ENCODE data around the gene ZNF814.
"Not testable (repeated sequence)": the region's sequence is repeated elsewhere in the genome, so short reads cannot be mapped to it uniquely, and the experiment has no call there.

Gene ZNF814

GRCh38 chr19:57888560-57889231 is at the start of gene ZNF814:
ZNF814 (minus strand) TSS chr19:57889037; CDS start chr19:57888802, 235 bp downstream.
- peak; percentile 75 for DNase-seq

- no peak for DNase-seq
These were observed 46.9 kb upstream of the ZNF814 start for GRCh38 chr19:57935731-57936130.

- DNase-seq, result no peak
These were observed 46.2 kb upstream of the ZNF814 start, which contains the start of gene ZNF418 for GRCh38 chr19:57934820-57935665. ZNF418 (minus strand) TSS chr19:57935402; CDS start chr19:57933822, 1,580 bp downstream.

GRCh38 chr19:57927587-57927986 is 38.8 kb upstream of the ZNF814 start:
- DNase-seq, result no peak

GRCh38 chr19:57916168-57916995 is 27.5 kb upstream of the ZNF814 start, which contains the start of gene ZNF417:
ZNF417 (minus strand) TSS chr19:57916592; CDS start chr19:57916411, 181 bp downstream.
- peak; percentile 75 for DNase-seq

- no peak for DNase-seq
These were observed 25.7 kb upstream of the ZNF814 start for GRCh38 chr19:57914531-57914930.

- DNase-seq, result no peak
These were observed 18.6 kb upstream of the ZNF814 start for GRCh38 chr19:57907394-57907793.

GRCh38 chr19:57905258-57905657 is 16.4 kb upstream of the ZNF814 start:
- DNase-seq, result no peak

GRCh38 chr19:57903618-57904184 is 14.9 kb upstream of the ZNF814 start:
- DNase-seq, result no peak

- no peak for DNase-seq
These were observed 11.5 kb upstream of the ZNF814 start for GRCh38 chr19:57900311-57900710.

GRCh38 chr19:57890706-57891105 is 1.9 kb upstream of the ZNF814 start:
- DNase-seq, result not testable (repeated sequence)

- no peak for DNase-seq
These were observed 704 bp downstream of the ZNF814 start for GRCh38 chr19:57888107-57888559.

- DNase-seq, result no peak
These were observed 1.5 kb downstream of the ZNF814 start for GRCh38 chr19:57887195-57887941.

- DNase-seq, result no peak
These were observed 2.8 kb downstream of the ZNF814 start for GRCh38 chr19:57886046-57886445.

- DNase-seq, result not testable (repeated sequence)
These were observed 14.7 kb downstream of the ZNF814 start for GRCh38 chr19:57873883-57874799.

- no peak for DNase-seq
These were observed 16.4 kb downstream of the ZNF814 start for GRCh38 chr19:57872450-57872849.

- DNase-seq, result no peak
These were observed 18.6 kb downstream of the ZNF814 start for GRCh38 chr19:57870225-57870624.

- DNase-seq, result not testable (repeated sequence)
These were observed 19.2 kb downstream of the ZNF814 start for GRCh38 chr19:57869655-57870054.

- DNase-seq, result no peak
These were observed 20.9 kb downstream of the ZNF814 start for GRCh38 chr19:57867868-57868492.

- DNase-seq, result not testable (repeated sequence)
These were observed 26.5 kb downstream of the ZNF814 start for GRCh38 chr19:57862351-57862750.

All from activated CD4-positive, CD25-positive, alpha-beta regulatory T cell treated with anti-CD3 and anti-CD28 coated beads, Interleukin-2, amount 50 U/mL, for 72 hours (primary cell).